ENCODE measurements around the gene CD180.
A peak's percentile ranks its signal among the peaks of the same experiment; 100 is the strongest.

The CD180 gene

GRCh38 chr5:67214707-67215447 lies 18.3 kb upstream of the CD180 start:
- no peak for DNase-seq (ENCODE audit: low spot score)
- POLR2A ChIA-PET (ENCODE audit: low non-redundant PET), result no interaction called here
- TF ChIP-seq CTCF (conservative IDR thresholded peaks at IDR 0.05; ENCODE audit: low read depth), result no peak
- CTCF ChIA-PET, result interaction anchor here (0.6 to 1.5 kb wide), 2 partner anchors 1038 to 1805 kb away, joined by 3 to 5 read pairs; no protein-coding TSS in a partner anchor
- H3K27ac ChIP-seq, result no peak overlapping the region

GRCh38 chr5:67214036-67214435 lies 17.4 kb upstream of the CD180 start:
- H3K27ac ChIP-seq, result no peak overlapping the region
- ChIA-PET POLR2A (ENCODE audit: low non-redundant PET) (no interaction called here), CTCF (interaction anchor here (0.6 to 1.5 kb wide), 3 partner anchors 48 to 1806 kb away, joined by 3 to 5 read pairs (median 4); no protein-coding TSS in a partner anchor)
- peak; percentile 26 for DNase-seq (ENCODE audit: low spot score)
- TF ChIP-seq CTCF (conservative IDR thresholded peaks at IDR 0.05; ENCODE audit: low read depth), result no peak

- POLR2A ChIA-PET (ENCODE audit: low non-redundant PET), result no interaction called here
- no peak overlapping the region for H3K27ac ChIP-seq
- CTCF ChIA-PET, result interaction anchor here (0.6 kb wide), 1 partner anchor 403 kb away, joined by 3 read pairs; no protein-coding TSS in a partner anchor
- no peak for TF ChIP-seq CTCF (conservative IDR thresholded peaks at IDR 0.05; ENCODE audit: low read depth)
- peak; percentile 76 for DNase-seq (ENCODE audit: low spot score)
These were observed 15.3 kb upstream of the CD180 start for GRCh38 chr5:67211926-67212325.

- H3K27ac ChIP-seq, result no peak overlapping the region
- ChIA-PET POLR2A (ENCODE audit: low non-redundant PET) (no interaction called here), CTCF (interaction anchor here (0.5 to 1.7 kb wide), 16 partner anchors 9 to 1049 kb away, joined by 3 to 15 read pairs (median 5); no protein-coding TSS in a partner anchor)
- peak; percentile 91 for TF ChIP-seq CTCF (conservative IDR thresholded peaks at IDR 0.05; ENCODE audit: low read depth)
- DNase-seq (ENCODE audit: low spot score), result peak; percentile 92
These were observed 12.7 kb upstream of the CD180 start for GRCh38 chr5:67209141-67209771.

GRCh38 chr5:67208403-67208802 lies 11.8 kb upstream of the CD180 start:
- no peak for DNase-seq (ENCODE audit: low spot score)
- CTCF ChIA-PET, result interaction anchor here (0.5 to 1.7 kb wide), 14 partner anchors 10 to 1049 kb away, joined by 3 to 15 read pairs (median 5); no protein-coding TSS in a partner anchor

More at GRCh38 chr5:67208403-67208802, 11.8 kb upstream of the CD180 start:
- POLR2A ChIA-PET (ENCODE audit: low non-redundant PET), result no interaction called here
- H3K27ac ChIP-seq, result no peak overlapping the region
- TF ChIP-seq CTCF (conservative IDR thresholded peaks at IDR 0.05; ENCODE audit: low read depth), result no peak
